Nephron progenitor cell (in vitro differentiated cells): ENCODE measurements around the gene GGACT.

Experiments
- DNase-seq: peaks from one replicate; pipeline ENCODE4 v3.0.0; 2021
- H3K27ac Mint-ChIP-seq: 2 replicates; pipeline ENCODE4 v1.8.0; 2021; ENCODE audit warnings: mild to moderate bottlenecking, moderate library complexity, mixed read lengths
- H3K27me3 Mint-ChIP-seq: 2 replicates; pipeline ENCODE4 v1.8.0; 2021; ENCODE audit warnings: mild to moderate bottlenecking, low read depth, mixed read lengths; ENCODE audit not compliant: poor library complexity
- H3K36me3 Mint-ChIP-seq: 2 replicates; pipeline ENCODE4 v1.8.0; 2021; ENCODE audit warnings: low read depth, mixed read lengths
- H3K4me1 Mint-ChIP-seq: 2 replicates; pipeline ENCODE4 v1.8.0; 2021; ENCODE audit warnings: mixed read lengths
- H3K4me3 Mint-ChIP-seq: 2 replicates; pipeline ENCODE4 v1.8.0; 2021; ENCODE audit warnings: mild to moderate bottlenecking, moderate library complexity, mixed read lengths
- H3K9me3 Mint-ChIP-seq: 2 replicates; pipeline ENCODE4 v1.8.0; 2021; ENCODE audit warnings: mild to moderate bottlenecking, moderate library complexity, mixed read lengths
- CTCF ChIP-seq: fragments of 200-600 bp; sonication (generic); IDR thresholded peaks from 2 replicates; pipeline ENCODE4 v1.5.0; 2021; ENCODE audit warnings: antibody characterized with exemption

The GGACT gene

GRCh38 chr13:100564444-100565223 is 24.0 kb downstream of the GGACT start:
- H3K27ac Mint-ChIP-seq: no peak overlapping the region
- no peak for DNase-seq
- peaks cover 29% of the 10 kb centered on the region for H3K9me3 Mint-ChIP-seq
- H3K4me1 Mint-ChIP-seq: peaks cover 15% of the 10 kb centered on the region
- peaks cover 29% of the 10 kb centered on the region for H3K36me3 Mint-ChIP-seq
- H3K4me3 Mint-ChIP-seq: no peak overlapping the region
- TF ChIP-seq CTCF: no peak
- no peaks in the 10 kb centered on the region for H3K27me3 Mint-ChIP-seq

GRCh38 chr13:100563779-100564178 is 24.8 kb downstream of the GGACT start:
- Mint-ChIP-seq H3K27ac (no peak overlapping the region), H3K4me1 (peaks cover 16% of the 10 kb centered on the region), H3K27me3 (no peaks in the 10 kb centered on the region), H3K36me3 (peaks cover 26% of the 10 kb centered on the region), H3K4me3 (no peak overlapping the region), H3K9me3 (peaks cover 27% of the 10 kb centered on the region)
- TF ChIP-seq CTCF: no peak
- no peak for DNase-seq

DNA sequence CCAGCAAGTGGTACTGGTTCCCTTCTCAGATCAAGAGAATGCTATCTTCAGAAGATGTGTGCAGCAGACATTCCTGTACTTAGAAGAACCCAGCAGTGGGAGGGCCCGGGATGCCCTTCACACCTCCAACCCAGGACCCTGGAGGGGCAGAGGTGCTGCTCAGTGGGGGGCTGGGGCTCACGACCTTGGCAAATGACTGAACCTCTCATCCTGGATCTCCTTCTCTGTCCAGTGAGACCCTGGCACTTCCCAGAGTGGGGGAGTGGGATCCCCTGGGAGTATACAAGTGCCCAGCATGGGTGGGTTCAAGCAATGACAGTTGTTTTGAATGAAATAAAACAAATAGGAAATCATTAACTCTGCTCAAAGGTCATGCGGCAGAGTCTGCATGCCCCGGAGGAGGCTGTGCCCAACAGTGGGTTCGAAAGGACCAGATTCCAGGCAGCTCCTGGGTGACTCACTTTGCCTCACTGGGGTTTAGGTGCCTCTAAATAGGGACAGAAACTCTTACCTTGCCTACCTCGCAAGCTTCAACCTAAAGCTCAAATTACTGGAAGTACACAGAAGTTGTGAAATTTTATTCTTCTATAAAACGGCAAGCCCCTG is 26.9 kb downstream of the GGACT start:
- no peak for DNase-seq
- no peak overlapping the region for H3K4me3 Mint-ChIP-seq
- no peak for TF ChIP-seq CTCF

DNA sequence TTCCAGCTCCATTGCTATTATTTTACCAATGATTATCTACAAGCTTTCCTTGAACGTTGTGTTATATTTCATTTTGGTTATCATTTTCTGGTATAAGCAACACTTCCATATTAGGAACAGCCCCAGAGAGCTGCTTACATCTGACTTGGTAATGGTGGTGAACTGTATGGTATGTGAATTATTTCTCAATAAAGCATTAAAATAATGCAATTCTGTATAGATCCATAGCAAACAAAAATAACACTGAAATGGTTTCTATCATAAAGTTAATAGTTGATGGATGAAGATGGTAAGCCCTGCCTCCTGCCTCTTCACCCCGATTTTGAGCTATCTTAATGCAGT is 27.5 kb downstream of the GGACT start:
- Mint-ChIP-seq H3K36me3 (peaks cover 6% of the 10 kb centered on the region), H3K4me1 (peaks cover 16% of the 10 kb centered on the region), H3K4me3 (no peak overlapping the region), H3K9me3 (peaks cover 11% of the 10 kb centered on the region), H3K27me3 (no peaks in the 10 kb centered on the region), H3K27ac (peak overlapping the region; percentile 64)
- TF ChIP-seq CTCF: no peak
- DNase-seq: no peak

More for the DNA sequence above, 26.9 kb downstream of the GGACT start:
- Mint-ChIP-seq H3K27ac (no peak overlapping the region), H3K9me3 (peaks cover 16% of the 10 kb centered on the region), H3K36me3 (peaks cover 12% of the 10 kb centered on the region), H3K4me1 (peaks cover 16% of the 10 kb centered on the region), H3K27me3 (no peaks in the 10 kb centered on the region)

DNA sequence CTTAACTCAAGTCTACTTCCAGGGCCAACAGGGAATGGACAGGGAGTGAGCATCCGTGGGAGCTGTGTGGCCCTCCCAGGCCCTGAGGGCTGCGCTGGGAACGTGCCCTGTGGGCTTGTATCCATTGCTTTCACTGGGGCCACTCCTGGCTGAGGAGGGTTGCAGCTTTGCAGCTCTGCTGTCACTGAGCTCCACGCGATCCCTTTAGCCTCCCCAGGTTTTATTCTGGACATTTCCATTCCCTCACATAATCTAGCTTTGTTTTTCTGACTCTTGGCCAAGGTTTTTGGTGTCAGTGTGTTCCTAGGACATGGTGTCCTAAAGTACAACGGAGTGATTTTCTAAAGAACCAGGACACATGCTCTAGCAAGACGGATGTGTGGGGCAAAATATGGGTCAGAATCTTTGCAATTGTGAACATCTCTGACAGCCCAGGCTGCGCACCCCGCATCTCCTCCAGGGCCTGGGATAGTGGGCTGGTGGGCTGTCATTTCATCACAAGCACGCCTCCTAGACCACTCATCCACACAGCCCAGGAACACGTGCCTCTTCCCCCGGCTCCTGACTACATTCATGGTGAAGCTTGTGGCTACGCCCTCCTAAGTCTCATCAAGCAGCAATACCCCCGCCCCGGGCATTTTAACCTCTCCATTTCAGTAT is 28.0 kb downstream of the GGACT start:
- H3K9me3 Mint-ChIP-seq: peaks cover 6% of the 10 kb centered on the region

More for the DNA sequence above, 28.0 kb downstream of the GGACT start:
- peak overlapping the region; percentile 64 for H3K27ac Mint-ChIP-seq
- H3K4me1 Mint-ChIP-seq: peaks cover 16% of the 10 kb centered on the region
- H3K36me3 Mint-ChIP-seq: peaks cover 5% of the 10 kb centered on the region
- DNase-seq: no peak
- no peak overlapping the region for H3K4me3 Mint-ChIP-seq
- no peak for TF ChIP-seq CTCF
- no peaks in the 10 kb centered on the region for H3K27me3 Mint-ChIP-seq
